Mesothelial cell of epicardium (in vitro differentiated cells): Measurements from ENCODE around the gene HPX. TPM values are rescaled to one million over a fixed set of nuclear protein-coding genes. Genes with fewer than 3 reads are reported as not detected.

ENCODE experiments used
- DNase-seq, 2 experiments: peaks; one replicate each; pipeline ENCODE4 v3.0.0; 2021; ENCODE audit warnings: low spot score in 2 of 2; ENCODE audit not compliant: unreplicated experiment in 2 of 2
- H3K27ac Mint-ChIP-seq: 2 replicates; pipeline ENCODE4 v1.8.0; 2021; ENCODE audit warnings: mixed read lengths
- H3K27me3 Mint-ChIP-seq: 2 replicates; pipeline ENCODE4 v1.8.0; 2021; ENCODE audit warnings: low read depth, mixed read lengths
- H3K36me3 Mint-ChIP-seq: 2 replicates; pipeline ENCODE4 v1.8.0; 2021; ENCODE audit warnings: mixed read lengths
- H3K4me1 Mint-ChIP-seq: 2 replicates; pipeline ENCODE4 v1.8.0; 2021; ENCODE audit warnings: mixed read lengths
- H3K4me3 Mint-ChIP-seq: 2 replicates; pipeline ENCODE4 v1.8.0; 2021; ENCODE audit warnings: mild to moderate bottlenecking, moderate library complexity, mixed read lengths
- H3K9me3 Mint-ChIP-seq: 2 replicates; pipeline ENCODE4 v1.8.0; 2021; ENCODE audit warnings: mixed read lengths
- CTCF ChIP-seq: fragments of 200-600 bp; sonication (generic); IDR thresholded peaks from one replicate; pipeline ENCODE4 v1.5.0; 2021; ENCODE audit warnings: antibody characterized with exemption; ENCODE audit not compliant: unreplicated experiment
- total RNA-seq: library from RNA; stranded (reverse); gene quantifications from 3 replicates; pipeline ENCODE4 v1.2.1, GENCODE V29; 2021

Gene HPX
- total RNA-seq, 1 donor from 2014 or later, result 9.9 TPM

- no peaks in the 10 kb centered on the region for H3K9me3 Mint-ChIP-seq
Observed at GRCh38 chr11:6453152-6453551, 12.4 kb upstream of the HPX start.

GRCh38 chr11:6452219-6452618 is 11.4 kb upstream of the HPX start:
- Mint-ChIP-seq H3K9me3 (no peaks in the 10 kb centered on the region), H3K27me3 (no peaks in the 10 kb centered on the region), H3K4me3 (no peak overlapping the region), H3K27ac (no peak overlapping the region), H3K4me1 (no peaks in the 10 kb centered on the region), H3K36me3 (no peaks in the 10 kb centered on the region)
- DNase-seq, result no peak
- no peak for TF ChIP-seq CTCF

More at GRCh38 chr11:6453152-6453551, 12.4 kb upstream of the HPX start:
- TF ChIP-seq CTCF, result no peak
- Mint-ChIP-seq H3K27ac (no peak overlapping the region), H3K27me3 (no peaks in the 10 kb centered on the region), H3K36me3 (no peaks in the 10 kb centered on the region), H3K4me3 (no peak overlapping the region), H3K4me1 (peaks cover under 1% of the 10 kb centered on the region)
- no peak for DNase-seq

- Mint-ChIP-seq H3K4me3 (no peak overlapping the region), H3K36me3 (no peaks in the 10 kb centered on the region), H3K9me3 (no peaks in the 10 kb centered on the region), H3K27ac (no peak overlapping the region), H3K27me3 (no peaks in the 10 kb centered on the region), H3K4me1 (no peaks in the 10 kb centered on the region)
- no peak for DNase-seq
- TF ChIP-seq CTCF, result no peak
Observed at GRCh38 chr11:6448574-6448973, 7.8 kb upstream of the HPX start.

GRCh38 chr11:6443269-6444003 is 2.6 kb upstream of the HPX start:
- TF ChIP-seq CTCF, result peak; percentile 78
- Mint-ChIP-seq H3K36me3 (no peaks in the 10 kb centered on the region), H3K27ac (no peak overlapping the region), H3K27me3 (no peaks in the 10 kb centered on the region), H3K4me3 (no peak overlapping the region), H3K9me3 (no peaks in the 10 kb centered on the region), H3K4me1 (peaks cover 2% of the 10 kb centered on the region)
- DNase-seq, result peak in 1 of 2 experiments; percentile 54

- no peaks in the 10 kb centered on the region for H3K36me3 Mint-ChIP-seq
- no peak for TF ChIP-seq CTCF
- H3K9me3 Mint-ChIP-seq, result no peaks in the 10 kb centered on the region
- no peaks in the 10 kb centered on the region for H3K27me3 Mint-ChIP-seq
- no peak overlapping the region for H3K4me3 Mint-ChIP-seq
- peaks cover 2% of the 10 kb centered on the region for H3K4me1 Mint-ChIP-seq
- H3K27ac Mint-ChIP-seq, result no peak overlapping the region
- no peak for DNase-seq
Observed at GRCh38 chr11:6442441-6442840, 1.7 kb upstream of the HPX start.
